ENCODE data around the gene ZDHHC14.

ZDHHC14 gene

GRCh38 chr6:157488716-157489118 is 107.7 kb downstream of the ZDHHC14 start:
- no peak overlapping the region for H3K4me3 ChIP-seq (ENCODE audit: low read depth, low read length)
- no peak for DNase-seq (ENCODE audit: low read depth)
- TF ChIP-seq CTCF (IDR thresholded peaks at IDR 0.05; ENCODE audit: insufficient read depth, low read depth, low read length, missing control alignments), result no peak

- no peak for TF ChIP-seq CTCF (IDR thresholded peaks at IDR 0.05; ENCODE audit: insufficient read depth, low read depth, low read length, missing control alignments)
- no peak for DNase-seq (ENCODE audit: low read depth)
- H3K4me3 ChIP-seq (ENCODE audit: low read depth, low read length), result no peak overlapping the region
These were observed 109.8 kb downstream of the ZDHHC14 start for GRCh38 chr6:157490611-157491269.

- no peak overlapping the region for H3K4me3 ChIP-seq (ENCODE audit: low read depth, low read length)
- DNase-seq (ENCODE audit: low read depth), result no peak
- TF ChIP-seq CTCF (IDR thresholded peaks at IDR 0.05; ENCODE audit: insufficient read depth, low read depth, low read length, missing control alignments), result no peak
These were observed 110.7 kb downstream of the ZDHHC14 start for GRCh38 chr6:157491571-157492232.

GRCh38 chr6:157492249-157492648 is 111.3 kb downstream of the ZDHHC14 start:
- TF ChIP-seq CTCF (IDR thresholded peaks at IDR 0.05; ENCODE audit: insufficient read depth, low read depth, low read length, missing control alignments), result no peak
- H3K4me3 ChIP-seq (ENCODE audit: low read depth, low read length), result no peak overlapping the region
- no peak for DNase-seq (ENCODE audit: low read depth)

- no peak for DNase-seq (ENCODE audit: low read depth)
- TF ChIP-seq CTCF (IDR thresholded peaks at IDR 0.05; ENCODE audit: insufficient read depth, low read depth, low read length, missing control alignments), result no peak
- no peak overlapping the region for H3K4me3 ChIP-seq (ENCODE audit: low read depth, low read length)
These were observed 111.8 kb downstream of the ZDHHC14 start for GRCh38 chr6:157492741-157493140.

GRCh38 chr6:157493173-157493572 is 112.2 kb downstream of the ZDHHC14 start:
- TF ChIP-seq CTCF (IDR thresholded peaks at IDR 0.05; ENCODE audit: insufficient read depth, low read depth, low read length, missing control alignments), result no peak
- no peak for DNase-seq (ENCODE audit: low read depth)

More at GRCh38 chr6:157493173-157493572, 112.2 kb downstream of the ZDHHC14 start:
- no peak overlapping the region for H3K4me3 ChIP-seq (ENCODE audit: low read depth, low read length)

Measured in GM12865 (cell line).